ENCODE data around the gene C2CD3. TPM values are rescaled to one million over a fixed set of nuclear protein-coding genes. Genes with fewer than 3 reads are reported as not detected.

Gene C2CD3
- total and polyA plus RNA-seq, 9 of the 15 experiments (the other 6 are each of a cell fraction or from before 2014, with no cell fraction given): 4.4 to 20.2 (median 15.4) TPM

DNA sequence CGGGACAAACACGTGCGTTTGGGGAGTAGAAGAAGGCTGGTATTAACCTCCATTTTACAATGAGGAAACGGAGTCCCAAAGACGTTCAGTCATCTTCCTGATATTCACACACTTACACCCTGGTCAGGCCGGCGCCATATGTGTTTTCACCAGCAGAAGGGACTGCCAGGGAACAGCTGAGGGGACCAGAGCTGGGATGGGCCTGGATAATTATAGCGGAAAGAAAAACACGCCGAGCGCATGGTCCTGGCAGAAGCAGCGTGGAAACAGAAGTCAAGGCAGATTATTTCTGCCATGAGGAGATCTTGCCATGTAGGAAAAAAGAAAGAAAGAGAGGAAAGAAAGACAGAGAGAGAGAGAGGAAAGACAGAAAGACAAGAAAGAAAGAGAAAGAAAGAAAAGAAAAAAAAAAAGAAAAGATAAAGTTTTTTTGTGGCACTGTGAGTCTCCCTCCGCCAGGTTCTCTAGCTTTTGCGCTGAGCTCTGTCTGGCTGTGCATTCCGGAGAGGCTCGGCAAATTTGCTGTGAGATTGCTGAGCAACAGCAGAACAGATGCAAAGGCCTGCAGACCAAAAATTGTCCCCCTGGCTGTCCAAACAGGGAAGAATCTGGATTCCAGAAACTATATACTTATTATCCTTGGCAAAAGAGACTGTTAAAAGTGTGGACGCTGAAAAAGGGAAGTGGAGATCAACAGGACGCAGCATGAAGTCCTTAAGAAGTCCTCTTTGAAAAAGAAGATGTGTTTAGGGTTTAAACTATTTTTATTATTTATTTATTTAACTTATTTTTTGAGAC, 186.9 kb downstream of the C2CD3 start (continued):
- TF ChIP-seq, protein P1, sequence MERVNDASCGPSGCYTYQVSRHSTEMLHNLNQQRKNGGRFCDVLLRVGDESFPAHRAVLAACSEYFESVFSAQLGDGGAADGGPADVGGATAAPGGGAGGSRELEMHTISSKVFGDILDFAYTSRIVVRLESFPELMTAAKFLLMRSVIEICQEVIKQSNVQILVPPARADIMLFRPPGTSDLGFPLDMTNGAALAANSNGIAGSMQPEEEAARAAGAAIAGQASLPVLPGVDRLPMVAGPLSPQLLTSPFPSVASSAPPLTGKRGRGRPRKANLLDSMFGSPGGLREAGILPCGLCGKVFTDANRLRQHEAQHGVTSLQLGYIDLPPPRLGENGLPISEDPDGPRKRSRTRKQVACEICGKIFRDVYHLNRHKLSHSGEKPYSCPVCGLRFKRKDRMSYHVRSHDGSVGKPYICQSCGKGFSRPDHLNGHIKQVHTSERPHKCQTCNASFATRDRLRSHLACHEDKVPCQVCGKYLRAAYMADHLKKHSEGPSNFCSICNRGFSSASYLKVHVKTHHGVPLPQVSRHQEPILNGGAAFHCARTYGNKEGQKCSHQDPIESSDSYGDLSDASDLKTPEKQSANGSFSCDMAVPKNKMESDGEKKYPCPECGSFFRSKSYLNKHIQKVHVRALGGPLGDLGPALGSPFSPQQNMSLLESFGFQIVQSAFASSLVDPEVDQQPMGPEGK (CRISPR knock-in tag; IDR thresholded peaks at IDR 0.05; ENCODE audit: borderline replicate concordance): no peak
- TF ChIP-seq ZNF584 (CRISPR knock-in tag; IDR thresholded peaks at IDR 0.05; ENCODE audit: low read depth) (no peak), BRF2 (IDR thresholded peaks at IDR 0.05; ENCODE audit: borderline replicate concordance, insufficient read depth, insufficient read length) (no peak), HNRNPLL (IDR thresholded peaks at IDR 0.05; ENCODE audit: low read depth, low read length, poor library complexity, severe bottlenecking) (no peak), TARDBP (IDR thresholded peaks at IDR 0.05) (no peak), ZNF75A (CRISPR knock-in tag; IDR thresholded peaks at IDR 0.05) (no peak), BMI1 (IDR thresholded peaks at IDR 0.05; ENCODE audit: low read length) (no peak), NEUROD1 (IDR thresholded peaks at IDR 0.05; ENCODE audit: borderline replicate concordance, low read depth, low read length, partially characterized antibody) (no peak), BDP1 (IDR thresholded peaks at IDR 0.05; ENCODE audit: insufficient read depth, insufficient read length) (no peak), RB1 (IDR thresholded peaks at IDR 0.05; ENCODE audit: low read depth) (no peak), KDM4B (IDR thresholded peaks at IDR 0.05; ENCODE audit: borderline replicate concordance in 2 of 2, low read depth in 1 of 2) (no peak), CBX5 (IDR thresholded peaks at IDR 0.05; ENCODE audit: borderline replicate concordance, low read depth) (no peak), ZNF140 (CRISPR knock-in tag; IDR thresholded peaks at IDR 0.05) (no peak)
- TF ChIP-seq, protein P2, sequence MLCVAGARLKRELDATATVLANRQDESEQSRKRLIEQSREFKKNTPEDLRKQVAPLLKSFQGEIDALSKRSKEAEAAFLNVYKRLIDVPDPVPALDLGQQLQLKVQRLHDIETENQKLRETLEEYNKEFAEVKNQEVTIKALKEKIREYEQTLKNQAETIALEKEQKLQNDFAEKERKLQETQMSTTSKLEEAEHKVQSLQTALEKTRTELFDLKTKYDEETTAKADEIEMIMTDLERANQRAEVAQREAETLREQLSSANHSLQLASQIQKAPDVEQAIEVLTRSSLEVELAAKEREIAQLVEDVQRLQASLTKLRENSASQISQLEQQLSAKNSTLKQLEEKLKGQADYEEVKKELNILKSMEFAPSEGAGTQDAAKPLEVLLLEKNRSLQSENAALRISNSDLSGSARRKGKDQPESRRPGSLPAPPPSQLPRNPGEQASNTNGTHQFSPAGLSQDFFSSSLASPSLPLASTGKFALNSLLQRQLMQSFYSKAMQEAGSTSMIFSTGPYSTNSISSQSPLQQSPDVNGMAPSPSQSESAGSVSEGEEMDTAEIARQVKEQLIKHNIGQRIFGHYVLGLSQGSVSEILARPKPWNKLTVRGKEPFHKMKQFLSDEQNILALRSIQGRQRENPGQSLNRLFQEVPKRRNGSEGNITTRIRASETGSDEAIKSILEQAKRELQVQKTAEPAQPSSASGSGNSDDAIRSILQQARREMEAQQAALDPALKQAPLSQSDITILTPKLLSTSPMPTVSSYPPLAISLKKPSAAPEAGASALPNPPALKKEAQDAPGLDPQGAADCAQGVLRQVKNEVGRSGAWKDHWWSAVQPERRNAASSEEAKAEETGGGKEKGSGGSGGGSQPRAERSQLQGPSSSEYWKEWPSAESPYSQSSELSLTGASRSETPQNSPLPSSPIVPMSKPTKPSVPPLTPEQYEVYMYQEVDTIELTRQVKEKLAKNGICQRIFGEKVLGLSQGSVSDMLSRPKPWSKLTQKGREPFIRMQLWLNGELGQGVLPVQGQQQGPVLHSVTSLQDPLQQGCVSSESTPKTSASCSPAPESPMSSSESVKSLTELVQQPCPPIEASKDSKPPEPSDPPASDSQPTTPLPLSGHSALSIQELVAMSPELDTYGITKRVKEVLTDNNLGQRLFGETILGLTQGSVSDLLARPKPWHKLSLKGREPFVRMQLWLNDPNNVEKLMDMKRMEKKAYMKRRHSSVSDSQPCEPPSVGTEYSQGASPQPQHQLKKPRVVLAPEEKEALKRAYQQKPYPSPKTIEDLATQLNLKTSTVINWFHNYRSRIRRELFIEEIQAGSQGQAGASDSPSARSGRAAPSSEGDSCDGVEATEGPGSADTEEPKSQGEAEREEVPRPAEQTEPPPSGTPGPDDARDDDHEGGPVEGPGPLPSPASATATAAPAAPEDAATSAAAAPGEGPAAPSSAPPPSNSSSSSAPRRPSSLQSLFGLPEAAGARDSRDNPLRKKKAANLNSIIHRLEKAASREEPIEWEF (CRISPR knock-in tag; IDR thresholded peaks at IDR 0.05): 0 out of 2 replicates have a peak, but pooled peaks have one; percentile 48
- TF ChIP-seq, protein P3, sequence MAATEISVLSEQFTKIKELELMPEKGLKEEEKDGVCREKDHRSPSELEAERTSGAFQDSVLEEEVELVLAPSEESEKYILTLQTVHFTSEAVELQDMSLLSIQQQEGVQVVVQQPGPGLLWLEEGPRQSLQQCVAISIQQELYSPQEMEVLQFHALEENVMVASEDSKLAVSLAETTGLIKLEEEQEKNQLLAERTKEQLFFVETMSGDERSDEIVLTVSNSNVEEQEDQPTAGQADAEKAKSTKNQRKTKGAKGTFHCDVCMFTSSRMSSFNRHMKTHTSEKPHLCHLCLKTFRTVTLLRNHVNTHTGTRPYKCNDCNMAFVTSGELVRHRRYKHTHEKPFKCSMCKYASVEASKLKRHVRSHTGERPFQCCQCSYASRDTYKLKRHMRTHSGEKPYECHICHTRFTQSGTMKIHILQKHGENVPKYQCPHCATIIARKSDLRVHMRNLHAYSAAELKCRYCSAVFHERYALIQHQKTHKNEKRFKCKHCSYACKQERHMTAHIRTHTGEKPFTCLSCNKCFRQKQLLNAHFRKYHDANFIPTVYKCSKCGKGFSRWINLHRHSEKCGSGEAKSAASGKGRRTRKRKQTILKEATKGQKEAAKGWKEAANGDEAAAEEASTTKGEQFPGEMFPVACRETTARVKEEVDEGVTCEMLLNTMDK (IDR thresholded peaks at IDR 0.05; ENCODE audit: borderline replicate concordance, insufficient read depth, low read depth, low read length, poor library complexity, severe bottlenecking): no peak
